Measurements from ENCODE around the gene STK10. TPM values are rescaled to one million over a fixed set of nuclear protein-coding genes. Genes with fewer than 3 reads are reported as not detected.

The STK10 gene
- total and polyA plus RNA-seq, 2 of the 8 experiments (the other 6 are each of a cell fraction or from before 2014, with no cell fraction given), result 10.5 to 21.4 TPM

GRCh38 chr5:172111852-172112225, 76.2 kb downstream of the STK10 start:
- no peak overlapping the region for H3K56ac ChIP-seq (replicated peaks; ENCODE audit: insufficient read length, low read depth, low read length)
- H3K27ac ChIP-seq (ENCODE audit: low read depth, low read length), result no peak overlapping the region
- peaks cover 0 to 8% (median 5%) of the 10 kb centered on the region in 4 experiments; a peak in 5 of 7 replicates for H3K4me1 ChIP-seq (replicated peaks in 1 of 4; ENCODE audit: control insufficient read depth in 3 of 4, insufficient read depth in 4 of 4, low read length in 3 of 4)
- H3K18ac ChIP-seq (ENCODE audit: extremely low read depth, low read length), result no peak overlapping the region
- H3K14ac ChIP-seq (ENCODE audit: insufficient read length), result no peak overlapping the region
- H2AFZ ChIP-seq (ENCODE audit: low read length), result no peak overlapping the region
- no peaks in the 10 kb centered on the region for H3K9me3 ChIP-seq (ENCODE audit: insufficient read depth in 2 of 2, low read depth in 1 of 2, low read length in 1 of 2)
- H2AK5ac ChIP-seq (ENCODE audit: low read depth, low read length), result no peak overlapping the region
- no peak overlapping the region for H3K4me2 ChIP-seq (ENCODE audit: insufficient read depth in 1 of 2, low read depth in 2 of 2, low read length in 2 of 2)
- H3K36me3 ChIP-seq (ENCODE audit: control insufficient read depth in 2 of 4, insufficient read depth in 4 of 4, low read length in 3 of 4), result no peaks in the 10 kb centered on the region
- no peak overlapping the region for H4K5ac ChIP-seq (ENCODE audit: insufficient read length, low read depth, low read length)
- H4K91ac ChIP-seq (replicated peaks; ENCODE audit: insufficient read length, low read length), result no peak overlapping the region
- no peaks in the 10 kb centered on the region for H3K23me2 ChIP-seq (ENCODE audit: low read depth, low read length)
- no peak overlapping the region for H2BK15ac ChIP-seq (ENCODE audit: low read length)
- no peak overlapping the region for H4K8ac ChIP-seq (ENCODE audit: extremely low read depth, insufficient read depth, low read length)
- no peak overlapping the region for H2BK120ac ChIP-seq (replicated peaks; ENCODE audit: low read depth, low read length)
- FAIRE-seq, result no peak
- H3K4ac ChIP-seq (replicated peaks; ENCODE audit: insufficient read length, low read depth, low read length), result no peak overlapping the region
- H2BK20ac ChIP-seq (ENCODE audit: low read length), result no peak overlapping the region
- no peaks in the 10 kb centered on the region for H3K79me2 ChIP-seq (ENCODE audit: control insufficient read depth in 1 of 2, insufficient read depth in 2 of 2, low read length in 2 of 2)
- no peak overlapping the region for H3K9ac ChIP-seq (replicated peaks in 1 of 4; ENCODE audit: extremely low read depth in 1 of 4, low read depth in 3 of 4, low read length in 3 of 4)
- H2BK12ac ChIP-seq (ENCODE audit: low read depth, low read length), result no peak overlapping the region
- H3K4me3 ChIP-seq (ENCODE audit: extremely low read depth in 1 of 4, insufficient read depth in 2 of 4, low read depth in 3 of 4, low read length in 4 of 4), result no peak overlapping the region
- ChIA-PET POLR2A (ENCODE audit: partially characterized antibody) (interaction anchor here (1.4 kb wide), 1 partner anchor 78 kb away, joined by 4 read pairs; no protein-coding TSS in a partner anchor), CTCF (ENCODE audit: partially characterized antibody) (interaction anchor here (1.2 kb wide), 1 partner anchor 8 kb away, joined by 3 read pairs; no protein-coding TSS in a partner anchor)
- no peak overlapping the region for H2BK5ac ChIP-seq (ENCODE audit: low read depth, low read length)
- H3K79me1 ChIP-seq (ENCODE audit: low read depth, low read length), result no peaks in the 10 kb centered on the region; the same call in 1 of the 2 replicates
- no peaks in the 10 kb centered on the region for H3K27me3 ChIP-seq (replicated peaks in 1 of 4; ENCODE audit: control insufficient read depth in 3 of 4, extremely low read depth in 1 of 4, insufficient read depth in 3 of 4, low read length in 3 of 4)
- H4K20me1 ChIP-seq (replicated peaks in 1 of 2; ENCODE audit: control insufficient read depth in 1 of 2, insufficient read depth in 2 of 2, low read length in 2 of 2), result no peaks in the 10 kb centered on the region
- H3K23ac ChIP-seq (ENCODE audit: insufficient read length), result no peak overlapping the region
- DNase-seq (ENCODE audit: low read depth in 1 of 2, low spot score in 2 of 2), result no peak
- TF ChIP-seq CREB1 (IDR thresholded peaks at IDR 0.05) (no peak), SIX5 (IDR thresholded peaks at IDR 0.05; ENCODE audit: low read depth, low read length) (no peak), CTBP2 (IDR thresholded peaks at IDR 0.05; ENCODE audit: borderline replicate concordance, insufficient read depth, insufficient read length, low read length) (no peak), CBX5 (IDR thresholded peaks at IDR 0.05; ENCODE audit: low read depth, low read length) (no peak), POLR2AphosphoS5 (IDR thresholded peaks at IDR 0.05; ENCODE audit: low read depth, low read length) (no peak), HDAC2 (IDR thresholded peaks at IDR 0.05; ENCODE audit: borderline replicate concordance in 1 of 2, low read depth in 2 of 2, low read length in 2 of 2) (no peak), USF2 (IDR thresholded peaks at IDR 0.05; ENCODE audit: low read length) (no peak), SIN3A (conservative IDR thresholded peaks at IDR 0.05 in 1 of 2, IDR thresholded peaks at IDR 0.05 in 1 of 2; ENCODE audit: low read depth in 1 of 2, low read length in 2 of 2) (no peak), POLR2A (IDR thresholded peaks at IDR 0.05; ENCODE audit: control extremely low read depth in 1 of 2, low read depth in 2 of 2, low read length in 2 of 2) (no peak), RXRA (IDR thresholded peaks at IDR 0.05; ENCODE audit: insufficient read depth, low read depth, low read length) (no peak)

Measured in H1 (cell line).